Right lobe of liver (tissue), 4 donors: ENCODE results near the gene NGFR.

Source experiments
- POLR2A ChIP-seq: fragments of 450-650 bp; IDR thresholded peaks from one replicate; pipeline ENCODE4 v1.6.1; 2017; ENCODE audit warnings: antibody characterized with exemption, mild to moderate bottlenecking
- TF ChIP-seq, protein P1 (sequence below), 4 donors: fragments of 200-600 bp in 3 of 4; fragments of 450-650 bp in 1 of 4; IDR thresholded peaks; one replicate each; pipeline versions ENCODE4 v1.5.1 to v1.8.0; 2016 to 2022; ENCODE audit warnings: antibody characterized with exemption in 4 of 4, mild to moderate bottlenecking in 2 of 4
- donor health status: DM: no; HTN: no; CAD: no.
- donor health status: DM: no; HTN: no; CAD: no.
- donor health status: DM: no; HTN: yes; CAD: no.

- TF ChIP-seq, protein P1, sequence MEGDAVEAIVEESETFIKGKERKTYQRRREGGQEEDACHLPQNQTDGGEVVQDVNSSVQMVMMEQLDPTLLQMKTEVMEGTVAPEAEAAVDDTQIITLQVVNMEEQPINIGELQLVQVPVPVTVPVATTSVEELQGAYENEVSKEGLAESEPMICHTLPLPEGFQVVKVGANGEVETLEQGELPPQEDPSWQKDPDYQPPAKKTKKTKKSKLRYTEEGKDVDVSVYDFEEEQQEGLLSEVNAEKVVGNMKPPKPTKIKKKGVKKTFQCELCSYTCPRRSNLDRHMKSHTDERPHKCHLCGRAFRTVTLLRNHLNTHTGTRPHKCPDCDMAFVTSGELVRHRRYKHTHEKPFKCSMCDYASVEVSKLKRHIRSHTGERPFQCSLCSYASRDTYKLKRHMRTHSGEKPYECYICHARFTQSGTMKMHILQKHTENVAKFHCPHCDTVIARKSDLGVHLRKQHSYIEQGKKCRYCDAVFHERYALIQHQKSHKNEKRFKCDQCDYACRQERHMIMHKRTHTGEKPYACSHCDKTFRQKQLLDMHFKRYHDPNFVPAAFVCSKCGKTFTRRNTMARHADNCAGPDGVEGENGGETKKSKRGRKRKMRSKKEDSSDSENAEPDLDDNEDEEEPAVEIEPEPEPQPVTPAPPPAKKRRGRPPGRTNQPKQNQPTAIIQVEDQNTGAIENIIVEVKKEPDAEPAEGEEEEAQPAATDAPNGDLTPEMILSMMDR (IDR thresholded peaks at IDR 0.05), result no peak
- no peak for TF ChIP-seq POLR2A
These were observed 3.0 kb downstream of the NGFR start for GRCh38 chr17:49498029-49498615.
